NT2/D1 (cell line): Measurements from ENCODE around the gene UGT1A9.

Experiments used
- SUZ12 ChIP-seq: IDR thresholded peaks from 2 replicates; pipeline ENCODE4 v1.6.1; 2011; ENCODE audit not compliant: insufficient read length, insufficient read depth; ENCODE audit errors: extremely low read depth
- YY1 ChIP-seq: IDR thresholded peaks from 2 replicates; pipeline ENCODE4 v1.6.1; 2011; ENCODE audit not compliant: insufficient read length, insufficient read depth
- ZNF274 ChIP-seq: IDR thresholded peaks from 2 replicates; pipeline ENCODE4 v1.6.1; 2011; ENCODE audit warnings: mild to moderate bottlenecking, low read depth, low read length

- TF ChIP-seq YY1: no peak
- no peak for TF ChIP-seq ZNF274
- TF ChIP-seq SUZ12: no peak
These were observed 140.0 kb downstream of the UGT1A9 start for GRCh38 chr2:233811732-233812131.
